SKM-1 treated with dmso at 0.1 percent for 144 hours (cell line): ENCODE results near the gene ATG5.
A peak's percentile ranks its signal among the peaks of the same experiment; 100 is the strongest.

Source experiments
- DNase-seq: peaks from one replicate; lab custom pipeline; 2025; ENCODE audit not compliant: unreplicated experiment; lab: John Stamatoyannopoulos, UW

ATG5 gene

GRCh38 chr6:106226676-106227075 lies 98.9 kb downstream of the ATG5 start:
- no peak for DNase-seq

GRCh38 chr6:106225581-106225980 lies 100.0 kb downstream of the ATG5 start:
- no peak for DNase-seq

GRCh38 chr6:106223300-106223930 lies 102.1 kb downstream of the ATG5 start:
- peak; percentile 25 for DNase-seq

DNA sequence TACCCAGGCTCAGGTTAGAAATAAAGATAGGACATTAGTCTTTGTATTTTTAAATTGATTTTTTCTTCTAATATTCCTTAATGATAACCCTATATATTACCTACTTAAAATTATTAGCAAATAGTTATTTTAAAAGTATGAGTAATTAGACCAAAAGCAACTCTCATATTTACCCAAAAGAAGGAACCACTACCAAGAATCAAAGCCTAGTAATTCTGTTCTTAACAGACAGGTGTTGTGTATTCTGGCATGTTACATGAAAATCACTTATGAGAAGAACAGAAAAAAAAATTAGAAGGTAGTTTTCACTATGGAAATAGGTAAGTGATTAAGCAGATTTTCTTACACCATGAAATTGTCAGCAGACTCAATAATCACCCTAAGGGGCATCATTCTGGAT lies 105.1 kb downstream of the ATG5 start:
- no peak for DNase-seq

- no peak for DNase-seq
Measured at GRCh38 chr6:106216527-106216926, 109.0 kb downstream of the ATG5 start.

DNA sequence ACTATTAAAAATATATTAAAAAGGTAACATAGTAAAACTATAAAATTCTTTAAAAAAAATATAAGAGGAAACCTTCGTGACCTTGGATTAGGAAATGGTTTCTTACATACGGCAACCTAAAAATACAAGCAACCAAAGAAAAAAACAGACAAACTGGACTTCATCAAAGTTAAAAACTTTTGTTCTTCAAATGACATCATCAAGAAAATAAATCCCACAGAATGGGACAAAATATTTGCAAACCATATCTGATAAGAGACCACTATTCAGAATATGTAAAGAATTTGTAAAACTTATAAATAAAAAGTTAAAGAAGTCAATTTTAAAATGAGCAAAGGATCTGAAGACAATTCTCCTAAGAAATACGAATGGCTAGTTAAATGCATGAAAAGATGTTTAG lies 110.0 kb downstream of the ATG5 start:
- no peak for DNase-seq

- DNase-seq, result no peak
Measured at GRCh38 chr6:106214531-106214930, 111.0 kb downstream of the ATG5 start.

- DNase-seq, result no peak
Measured at GRCh38 chr6:106213660-106214289, 111.8 kb downstream of the ATG5 start.

- DNase-seq, result no peak
Measured at GRCh38 chr6:106212576-106212975, 113.0 kb downstream of the ATG5 start.

GRCh38 chr6:106206905-106207304 lies 118.7 kb downstream of the ATG5 start:
- no peak for DNase-seq

- no peak for DNase-seq
Measured at GRCh38 chr6:106204961-106205360, 120.6 kb downstream of the ATG5 start.

DNA sequence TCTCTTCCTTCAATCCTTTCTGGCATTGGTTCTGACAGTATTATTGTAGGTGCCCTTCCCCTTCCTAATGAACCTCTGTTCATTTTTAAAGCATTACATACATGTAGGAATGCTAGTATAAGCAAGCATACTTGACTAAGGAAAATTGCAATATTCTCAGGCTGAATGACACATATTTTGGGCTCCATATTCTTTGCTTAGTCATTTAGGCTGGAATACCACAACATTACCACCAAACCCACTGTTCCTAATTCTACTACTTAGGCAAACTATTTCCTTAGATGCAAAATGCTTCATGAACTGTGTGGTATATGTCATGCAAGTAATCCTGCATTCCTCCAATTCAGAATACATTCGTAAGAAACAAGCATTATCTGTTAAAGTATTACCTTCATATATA lies 125.6 kb downstream of the ATG5 start:
- no peak for DNase-seq

DNA sequence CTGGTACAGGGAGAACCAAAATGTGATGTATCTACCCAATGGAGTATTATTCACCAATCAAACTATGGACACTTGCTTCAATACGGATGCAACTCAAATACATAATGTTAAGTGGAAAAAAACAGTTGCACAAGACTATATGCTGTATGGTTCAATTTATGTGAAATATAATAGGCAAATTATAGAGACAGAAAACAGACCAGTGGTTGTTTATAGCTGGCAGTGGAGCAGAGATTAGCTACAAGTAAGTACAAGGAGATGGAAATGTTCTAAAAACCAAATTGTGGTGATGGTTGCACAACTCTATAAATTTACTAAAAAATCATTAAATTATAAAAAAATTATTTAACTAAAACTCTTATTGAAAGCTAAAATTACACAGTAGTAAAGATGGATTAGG lies 126.2 kb downstream of the ATG5 start:
- DNase-seq, result no peak

DNA sequence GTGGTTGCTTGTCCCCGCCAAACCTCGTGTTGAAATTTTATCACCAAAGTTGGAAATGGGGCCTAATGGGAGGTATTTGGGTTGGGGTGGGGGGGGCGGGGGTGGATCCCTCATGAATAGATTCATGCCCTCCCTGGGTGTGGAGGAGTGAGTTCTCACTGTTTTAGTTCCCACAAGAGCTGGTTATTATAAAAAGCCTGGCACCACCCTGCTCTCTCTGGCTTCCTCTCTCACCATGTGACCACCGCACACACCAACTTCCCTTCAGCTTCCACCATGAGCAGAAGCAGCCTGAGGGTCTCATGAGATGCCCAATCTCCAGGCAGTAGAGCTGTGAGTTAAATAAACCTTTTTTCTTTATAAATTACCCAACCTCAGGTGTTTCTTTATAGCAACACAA lies 128.1 kb downstream of the ATG5 start:
- DNase-seq, result no peak

DNA sequence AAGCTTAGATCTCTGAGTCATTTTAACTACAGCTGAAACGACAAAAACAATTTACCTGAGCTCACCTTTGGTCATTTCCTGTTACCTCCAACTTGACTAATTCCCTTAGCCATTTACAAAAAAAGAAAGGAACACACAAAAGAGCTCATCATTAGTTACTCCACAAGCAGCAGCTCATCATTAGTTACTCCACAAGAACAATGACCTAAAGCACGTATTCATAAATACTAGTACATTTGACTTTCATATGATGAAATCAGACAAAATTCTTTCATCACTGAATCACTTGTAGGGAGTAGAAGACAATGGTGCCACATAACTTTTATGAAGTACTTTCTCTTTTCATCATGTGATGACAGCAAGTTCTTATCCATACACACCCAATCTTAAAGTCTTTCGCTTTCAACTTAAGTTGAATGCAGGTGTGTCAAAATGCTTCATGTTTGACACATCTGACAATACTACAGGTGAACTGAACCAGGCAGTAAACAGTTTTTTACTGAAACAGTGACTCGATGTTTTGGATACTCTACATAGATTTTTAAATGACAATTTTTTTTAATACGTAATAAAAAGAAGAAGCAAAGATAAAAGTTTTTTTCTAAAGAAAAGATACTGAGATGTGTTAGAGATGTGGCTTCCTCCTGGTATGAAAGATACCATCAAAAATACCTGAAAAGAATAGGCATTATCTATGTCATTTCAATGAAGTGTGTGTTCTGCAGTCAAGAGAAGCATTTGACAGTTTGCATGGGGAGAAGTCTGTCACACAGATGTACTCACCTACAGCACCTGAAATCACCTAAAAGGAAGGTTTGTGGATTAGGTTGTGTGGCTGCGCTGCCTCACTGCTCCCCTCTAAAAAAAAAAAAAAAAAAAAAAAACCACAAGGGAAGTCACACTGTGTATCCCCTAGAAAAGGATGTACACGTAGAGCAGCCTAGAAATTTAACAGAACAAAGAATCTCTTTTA lies 130.3 kb downstream of the ATG5 start:
- no peak for DNase-seq

GRCh38 chr6:106192824-106193223 lies 132.7 kb downstream of the ATG5 start:
- DNase-seq, result no peak

- no peak for DNase-seq
Measured at GRCh38 chr6:106188104-106188794, 137.3 kb downstream of the ATG5 start.

DNA sequence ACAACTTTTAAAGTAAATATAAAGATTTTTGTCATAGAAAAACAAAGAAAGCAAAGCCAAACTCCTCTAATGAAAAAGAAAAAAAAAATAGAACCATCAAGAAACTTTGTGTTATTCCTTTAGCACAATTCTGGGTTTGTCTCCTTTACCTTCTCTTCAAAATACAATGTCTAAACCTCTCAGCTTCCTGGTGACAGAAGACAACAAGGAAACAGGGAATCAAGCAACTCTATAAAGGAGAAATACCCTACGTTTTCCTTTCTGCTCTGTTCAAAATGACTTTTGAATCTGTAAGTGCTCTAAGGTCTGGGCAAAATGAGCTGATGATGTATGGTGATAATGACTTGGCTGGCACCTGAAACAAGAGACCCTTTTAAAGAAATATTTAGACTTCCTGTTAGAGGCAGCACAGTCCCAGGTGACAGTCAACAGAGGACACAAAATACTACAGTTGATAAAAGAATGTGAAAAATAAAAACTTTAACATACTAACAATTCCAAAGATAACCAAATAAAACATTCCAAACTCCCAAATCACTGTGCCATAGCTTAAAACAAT lies 138.1 kb downstream of the ATG5 start:
- no peak for DNase-seq

GRCh38 chr6:106186714-106187113 lies 138.8 kb downstream of the ATG5 start:
- no peak for DNase-seq

- DNase-seq, result no peak
Measured at GRCh38 chr6:106186172-106186571, 139.4 kb downstream of the ATG5 start.

- DNase-seq, result no peak
Measured at GRCh38 chr6:106185615-106186014, 139.9 kb downstream of the ATG5 start.
